ENCODE measurements around the gene RIPOR3. TPM values are rescaled to one million over a fixed set of nuclear protein-coding genes. Genes with fewer than 3 reads are reported as not detected.
A peak's percentile ranks its signal among the peaks of the same experiment; 100 is the strongest.
"Not testable (repeated sequence)": the region's sequence is repeated elsewhere in the genome, so short reads cannot be mapped to it uniquely, and the experiment has no call there.

Gene RIPOR3
- total RNA-seq, 2 donors from 2014 or later, result not detected

- DNase-seq (ENCODE audit: low spot score) (no peak), ATAC-seq (no peak)
- no peaks in the 10 kb centered on the region for H3K36me3 Mint-ChIP-seq
- no peak overlapping the region for H3K27ac Mint-ChIP-seq
- no peak overlapping the region for H3K4me3 Mint-ChIP-seq
- H3K9me3 Mint-ChIP-seq, result no peaks in the 10 kb centered on the region
- H3K27me3 Mint-ChIP-seq, result no peaks in the 10 kb centered on the region
- H3K4me1 Mint-ChIP-seq (ENCODE audit: low read depth in 2 of 2), result peaks cover 0 to under 1% of the 10 kb centered on the region in 2 donors
Measured at GRCh38 chr20:50607850-50608749, 83.2 kb downstream of the RIPOR3 start.

- Mint-ChIP-seq H3K36me3 (no peaks in the 10 kb centered on the region), H3K4me1 (ENCODE audit: low read depth in 2 of 2) (peaks cover 0 to 5% of the 10 kb centered on the region in 2 donors), H3K27ac (no peak overlapping the region), H3K27me3 (no peaks in the 10 kb centered on the region), H3K9me3 (no peaks in the 10 kb centered on the region), H3K4me3 (no peak overlapping the region)
- DNase-seq (ENCODE audit: low spot score), result no peak
- ATAC-seq, result peak in 1 of 2 donors; percentile 20
Measured at GRCh38 chr20:50607436-50607835, 83.9 kb downstream of the RIPOR3 start.

GRCh38 chr20:50605136-50605535 is 86.2 kb downstream of the RIPOR3 start:
- no peak overlapping the region for H3K4me3 Mint-ChIP-seq
- no peaks in the 10 kb centered on the region for H3K36me3 Mint-ChIP-seq
- H3K27me3 Mint-ChIP-seq, result peaks cover 3 to 7% of the 10 kb centered on the region in 2 donors
- no peak overlapping the region for H3K27ac Mint-ChIP-seq
- H3K4me1 Mint-ChIP-seq (ENCODE audit: low read depth in 2 of 2), result peaks cover 0 to 5% of the 10 kb centered on the region in 2 donors
- H3K9me3 Mint-ChIP-seq, result no peaks in the 10 kb centered on the region
- DNase-seq (ENCODE audit: low spot score) (no peak), ATAC-seq (no peak)

- H3K27ac Mint-ChIP-seq, result no peak overlapping the region
- DNase-seq (ENCODE audit: low spot score), result no peak
- peaks cover 3 to 8% of the 10 kb centered on the region in 2 donors for H3K27me3 Mint-ChIP-seq
- no peak overlapping the region for H3K4me3 Mint-ChIP-seq
- peaks cover 0 to 5% of the 10 kb centered on the region in 2 donors for H3K4me1 Mint-ChIP-seq (ENCODE audit: low read depth in 2 of 2)
- no peaks in the 10 kb centered on the region for H3K36me3 Mint-ChIP-seq
- no peaks in the 10 kb centered on the region for H3K9me3 Mint-ChIP-seq
- no peak for ATAC-seq
Measured at GRCh38 chr20:50604451-50604850, 86.9 kb downstream of the RIPOR3 start.

GRCh38 chr20:50602432-50603088 is 88.8 kb downstream of the RIPOR3 start:
- Mint-ChIP-seq H3K27ac (no peak overlapping the region), H3K27me3 (peaks cover 3 to 8% of the 10 kb centered on the region in 2 donors), H3K9me3 (no peaks in the 10 kb centered on the region), H3K36me3 (no peaks in the 10 kb centered on the region), H3K4me3 (no peak overlapping the region), H3K4me1 (ENCODE audit: low read depth in 2 of 2) (peaks cover 0 to 5% of the 10 kb centered on the region in 2 donors)
- DNase-seq (ENCODE audit: low spot score) (no peak), ATAC-seq (peak; percentile 29 to 39)

GRCh38 chr20:50601511-50602431 is 89.6 kb downstream of the RIPOR3 start:
- Mint-ChIP-seq H3K4me3 (no peak overlapping the region), H3K27me3 (peaks cover 3 to 8% of the 10 kb centered on the region in 2 donors), H3K27ac (no peak overlapping the region), H3K9me3 (no peaks in the 10 kb centered on the region), H3K4me1 (ENCODE audit: low read depth in 2 of 2) (peaks cover 0 to 5% of the 10 kb centered on the region in 2 donors), H3K36me3 (no peaks in the 10 kb centered on the region)
- no peak for DNase-seq (ENCODE audit: low spot score)
- peak; percentile 8 to 20 for ATAC-seq

DNA sequence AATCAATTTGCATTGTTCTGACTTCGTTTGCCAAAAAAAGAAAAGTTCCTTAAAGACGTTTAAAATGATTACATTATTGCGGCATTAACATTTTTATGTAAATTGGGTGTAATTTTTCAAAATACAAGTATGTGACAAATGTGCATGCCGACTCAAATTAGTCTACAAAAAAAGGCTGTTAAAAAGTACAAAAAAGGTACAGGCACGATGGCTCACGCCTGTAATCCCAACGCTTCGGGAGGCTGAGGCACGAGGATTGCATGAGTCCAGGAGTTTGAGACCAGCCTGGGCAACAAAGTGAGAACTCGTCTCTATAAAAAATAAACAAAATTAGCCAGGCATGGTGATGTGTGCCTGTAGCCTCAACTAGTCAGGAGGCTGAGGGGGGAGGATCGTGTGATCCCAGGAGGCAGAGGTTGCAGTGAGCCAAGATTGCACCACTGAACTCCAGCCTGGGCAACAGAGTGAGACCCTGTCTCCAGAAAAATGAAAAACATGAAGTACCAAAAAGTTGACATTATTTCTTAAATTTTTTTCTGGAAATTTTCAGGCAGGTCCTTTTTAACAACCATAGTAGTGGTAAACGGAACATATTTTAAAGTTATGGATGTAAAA is 91.0 kb downstream of the RIPOR3 start:
- Mint-ChIP-seq H3K4me3 (no peak overlapping the region), H3K4me1 (ENCODE audit: low read depth in 2 of 2) (peaks cover 0 to 5% of the 10 kb centered on the region in 2 donors), H3K27me3 (peaks cover 3 to 8% of the 10 kb centered on the region in 2 donors), H3K27ac (no peak overlapping the region), H3K9me3 (no peaks in the 10 kb centered on the region), H3K36me3 (no peaks in the 10 kb centered on the region)
- ATAC-seq (no peak), DNase-seq (ENCODE audit: low spot score) (no peak)

- H3K27ac Mint-ChIP-seq; ATAC-seq; H3K4me3 Mint-ChIP-seq; H3K4me1 Mint-ChIP-seq (ENCODE audit: low read depth in 2 of 2); H3K36me3 Mint-ChIP-seq; DNase-seq (ENCODE audit: low spot score); H3K9me3 Mint-ChIP-seq; H3K27me3 Mint-ChIP-seq: not testable (repeated sequence)
Measured at GRCh38 chr20:50598768-50599167, 92.6 kb downstream of the RIPOR3 start.

- Mint-ChIP-seq H3K4me1 (ENCODE audit: low read depth in 2 of 2) (peaks cover 0 to 4% of the 10 kb centered on the region in 2 donors), H3K4me3 (no peak overlapping the region), H3K36me3 (no peaks in the 10 kb centered on the region), H3K27ac (no peak overlapping the region), H3K27me3 (peaks cover 3 to 8% of the 10 kb centered on the region in 2 donors), H3K9me3 (no peaks in the 10 kb centered on the region)
- ATAC-seq, result no peak
- no peak for DNase-seq (ENCODE audit: low spot score)
Measured at GRCh38 chr20:50598074-50598473, 93.3 kb downstream of the RIPOR3 start.

- Mint-ChIP-seq H3K27me3 (peaks cover 3 to 8% of the 10 kb centered on the region in 2 donors), H3K9me3 (no peaks in the 10 kb centered on the region), H3K27ac (no peak overlapping the region), H3K36me3 (no peaks in the 10 kb centered on the region), H3K4me1 (ENCODE audit: low read depth in 2 of 2) (no peaks in the 10 kb centered on the region), H3K4me3 (no peak overlapping the region)
- ATAC-seq, result peak in 1 of 2 donors; percentile 20
- DNase-seq (ENCODE audit: low spot score), result no peak
Measured at GRCh38 chr20:50597406-50597969, 93.9 kb downstream of the RIPOR3 start.

DNA sequence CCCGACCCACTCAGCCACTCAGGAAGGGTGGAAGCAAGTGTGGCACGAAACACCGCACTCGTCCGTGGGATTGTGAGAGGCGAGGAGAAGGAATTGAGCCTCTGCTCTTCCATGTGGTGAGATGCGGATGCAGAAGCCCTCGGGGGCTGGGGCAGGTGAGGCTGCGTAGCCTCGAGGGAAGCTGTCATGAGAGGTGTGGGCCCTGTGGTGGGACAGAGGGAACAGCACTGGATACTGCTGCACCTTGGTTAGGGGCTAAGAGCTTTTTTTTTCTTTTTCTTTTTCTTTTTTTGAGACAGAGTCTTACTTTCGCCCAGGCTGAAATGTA is 94.7 kb downstream of the RIPOR3 start:
- no peak for DNase-seq (ENCODE audit: low spot score)
- Mint-ChIP-seq H3K36me3 (no peaks in the 10 kb centered on the region), H3K4me1 (ENCODE audit: low read depth in 2 of 2) (no peaks in the 10 kb centered on the region), H3K4me3 (no peak overlapping the region), H3K27ac (no peak overlapping the region), H3K9me3 (no peaks in the 10 kb centered on the region), H3K27me3 (peaks cover 3 to 8% of the 10 kb centered on the region in 2 donors)
- no peak for ATAC-seq

GRCh38 chr20:50595988-50596693 is 95.2 kb downstream of the RIPOR3 start:
- Mint-ChIP-seq H3K4me1 (ENCODE audit: low read depth in 2 of 2) (no peaks in the 10 kb centered on the region), H3K36me3 (no peaks in the 10 kb centered on the region), H3K9me3 (no peaks in the 10 kb centered on the region), H3K27ac (no peak overlapping the region), H3K4me3 (no peak overlapping the region), H3K27me3 (peaks cover 3 to 8% of the 10 kb centered on the region in 2 donors)
- peak in 1 of 2 donors; percentile 17 for ATAC-seq
- no peak for DNase-seq (ENCODE audit: low spot score)

Data from natural killer cell treated with Interleukin-12 subunit alpha and Interleukin-12 subunit beta and Interleukin-15 and Interleukin-18, amount 100 ng/mL, for 72 hours (primary cell).